Limb (tissue), 2 donors: ENCODE results near the gene SERPINA10.
"Not testable (repeated sequence)": the region's sequence is repeated elsewhere in the genome, so short reads cannot be mapped to it uniquely, and the experiment has no call there.

Source experiments
- DNase-seq, 2 donors: peaks; one replicate each; pipeline ENCODE4 v3.0.0-alpha.2; 2016; ENCODE audit errors: extremely low spot score in 2 of 2

The SERPINA10 gene

DNA sequence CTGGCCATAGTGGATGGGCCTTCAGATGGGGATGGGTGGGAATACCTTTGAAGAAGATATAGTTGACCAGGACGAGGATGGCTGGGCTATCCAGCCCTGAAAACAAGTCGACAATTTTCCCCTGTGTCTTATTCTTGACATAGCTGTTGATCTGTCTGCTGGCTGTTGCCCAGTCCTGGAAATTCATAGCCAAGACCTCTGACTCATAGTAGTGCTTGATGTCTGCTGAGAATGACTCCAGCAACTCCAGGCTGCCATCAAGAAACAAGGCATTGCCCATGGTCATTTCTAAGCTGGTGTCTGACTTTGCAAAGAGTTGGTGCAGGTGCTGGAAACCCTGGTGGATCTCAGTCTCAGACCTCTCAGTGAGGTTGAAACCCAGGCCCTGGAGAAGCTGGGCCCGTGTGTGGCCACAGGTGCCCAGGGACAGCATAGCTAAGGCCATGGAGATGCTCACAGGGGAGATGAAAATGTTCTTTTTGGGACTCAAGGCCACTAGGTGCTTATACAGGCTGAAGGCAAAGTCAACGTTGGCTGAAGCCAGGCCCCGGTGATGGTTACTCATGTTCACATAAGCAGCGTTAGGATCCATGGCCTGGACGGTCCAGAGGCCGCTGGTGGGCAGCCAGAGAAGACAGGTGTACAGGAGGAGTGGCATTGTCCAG, 21.1 kb upstream of the SERPINA10 start:
- DNase-seq, result no peak

GRCh38 chr14:94312481-94313246, 19.6 kb upstream of the SERPINA10 start:
- no peak for DNase-seq

- DNase-seq, result no peak
These were observed 17.2 kb upstream of the SERPINA10 start for GRCh38 chr14:94310248-94310647.

GRCh38 chr14:94309721-94310120, 16.7 kb upstream of the SERPINA10 start:
- DNase-seq, result no peak

- no peak for DNase-seq
These were observed 14.4 kb upstream of the SERPINA10 start for GRCh38 chr14:94307410-94307992.

- no peak for DNase-seq
These were observed 13.2 kb upstream of the SERPINA10 start for GRCh38 chr14:94306047-94306978.

- no peak for DNase-seq
These were observed 12.6 kb upstream of the SERPINA10 start for GRCh38 chr14:94305620-94306019.

GRCh38 chr14:94304243-94304642, 11.2 kb upstream of the SERPINA10 start:
- DNase-seq, result no peak

GRCh38 chr14:94303111-94303510, 10.0 kb upstream of the SERPINA10 start:
- DNase-seq, result no peak

- no peak for DNase-seq
These were observed 5.1 kb upstream of the SERPINA10 start for GRCh38 chr14:94298130-94298529.

DNA sequence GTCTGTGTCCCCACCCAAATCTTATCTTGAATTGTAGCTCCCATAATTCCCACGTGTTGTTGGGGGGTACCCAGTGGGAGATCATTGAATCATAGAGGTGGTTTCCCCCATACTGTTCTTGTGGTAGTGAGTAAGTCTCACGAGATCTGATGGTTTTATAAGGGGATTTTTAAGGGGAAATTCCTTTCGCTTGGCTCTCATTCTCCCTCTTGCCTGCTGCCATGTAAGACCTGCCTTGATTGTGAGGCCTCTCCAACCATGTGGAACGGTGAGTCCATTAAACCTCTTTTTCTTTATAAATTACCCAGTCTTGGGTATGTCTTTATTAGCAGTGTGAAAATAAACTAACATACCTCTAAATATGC, 3.1 kb upstream of the SERPINA10 start:
- DNase-seq, result not testable (repeated sequence)

DNA sequence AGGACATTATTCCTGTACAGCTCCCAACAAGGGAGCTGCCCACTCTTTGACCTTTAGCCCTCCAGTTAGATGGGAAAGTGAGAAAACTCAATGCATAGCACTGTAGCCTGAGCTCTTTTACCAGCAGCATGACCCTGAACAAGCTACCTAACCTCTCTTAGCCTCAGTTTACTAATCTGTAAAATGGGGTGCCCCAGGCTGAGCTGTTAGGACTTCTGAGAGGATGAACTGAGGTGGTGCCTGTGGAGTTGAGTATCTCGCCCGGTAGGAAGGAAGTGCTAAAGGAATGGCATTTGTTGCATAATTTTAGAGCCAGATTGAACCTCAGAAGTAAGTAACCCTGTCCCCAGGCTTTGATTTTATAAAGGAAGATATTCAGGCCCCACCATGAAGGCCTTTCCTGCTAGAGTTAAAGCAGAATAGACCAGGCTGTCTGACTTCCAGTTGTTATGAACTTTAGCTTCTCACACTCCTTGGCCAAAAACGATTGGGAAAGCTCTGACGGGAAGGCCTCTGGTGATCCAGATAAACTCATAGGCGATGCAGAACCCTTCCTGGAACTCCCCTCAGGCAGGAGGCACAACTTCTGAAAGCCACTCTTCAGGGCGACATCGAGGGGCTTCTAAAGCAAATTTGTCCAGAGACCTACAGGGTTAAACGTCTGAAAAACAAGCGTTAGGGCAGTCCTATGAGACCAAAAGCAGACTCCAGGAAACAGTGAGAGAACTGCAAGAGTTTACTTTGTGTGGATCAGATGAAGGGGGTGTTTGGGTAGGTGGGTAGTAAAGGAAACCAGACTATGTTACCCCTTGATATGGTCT, 2.5 kb upstream of the SERPINA10 start:
- DNase-seq, result no peak

DNA sequence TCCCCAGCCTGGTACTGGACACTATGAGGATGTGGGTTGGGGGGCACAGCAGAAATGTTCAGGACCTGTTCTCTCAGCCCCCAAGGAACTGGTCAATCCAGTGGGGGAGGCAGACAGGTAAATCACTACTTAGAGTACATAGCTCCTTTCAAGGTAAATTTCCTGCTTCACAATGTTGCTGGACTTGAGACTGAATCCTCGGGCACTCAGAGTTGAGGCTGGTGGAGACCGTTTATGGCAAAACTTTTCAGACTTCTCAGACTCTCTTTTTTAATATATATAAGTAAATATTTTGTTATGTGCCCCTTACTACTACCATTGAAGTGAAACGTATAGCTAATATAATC, 483 bp upstream of the SERPINA10 start:
- DNase-seq, result no peak

DNA sequence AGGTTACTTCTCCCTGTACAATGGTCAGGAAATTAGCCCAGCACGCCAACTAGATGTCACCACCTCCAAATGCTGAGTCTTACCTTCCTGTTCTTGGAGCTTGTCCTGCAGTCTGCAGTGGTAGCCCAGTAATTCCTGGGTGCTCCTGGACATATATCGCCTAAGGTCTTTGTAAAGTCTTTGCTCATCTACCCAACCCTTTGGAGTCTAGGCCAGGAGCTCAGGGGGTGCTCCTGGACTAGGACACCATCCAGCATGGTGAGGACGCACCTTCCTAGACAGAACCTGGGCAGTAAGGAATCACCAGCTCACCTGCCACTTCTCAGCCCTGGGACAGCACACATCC, 569 bp downstream of the SERPINA10 start:
- no peak for DNase-seq

- no peak for DNase-seq
These were observed 1.1 kb downstream of the SERPINA10 start for GRCh38 chr14:94291906-94292525.

GRCh38 chr14:94291159-94291905, 1.7 kb downstream of the SERPINA10 start:
- no peak for DNase-seq

GRCh38 chr14:94290197-94290596, 2.9 kb downstream of the SERPINA10 start:
- no peak for DNase-seq

DNA sequence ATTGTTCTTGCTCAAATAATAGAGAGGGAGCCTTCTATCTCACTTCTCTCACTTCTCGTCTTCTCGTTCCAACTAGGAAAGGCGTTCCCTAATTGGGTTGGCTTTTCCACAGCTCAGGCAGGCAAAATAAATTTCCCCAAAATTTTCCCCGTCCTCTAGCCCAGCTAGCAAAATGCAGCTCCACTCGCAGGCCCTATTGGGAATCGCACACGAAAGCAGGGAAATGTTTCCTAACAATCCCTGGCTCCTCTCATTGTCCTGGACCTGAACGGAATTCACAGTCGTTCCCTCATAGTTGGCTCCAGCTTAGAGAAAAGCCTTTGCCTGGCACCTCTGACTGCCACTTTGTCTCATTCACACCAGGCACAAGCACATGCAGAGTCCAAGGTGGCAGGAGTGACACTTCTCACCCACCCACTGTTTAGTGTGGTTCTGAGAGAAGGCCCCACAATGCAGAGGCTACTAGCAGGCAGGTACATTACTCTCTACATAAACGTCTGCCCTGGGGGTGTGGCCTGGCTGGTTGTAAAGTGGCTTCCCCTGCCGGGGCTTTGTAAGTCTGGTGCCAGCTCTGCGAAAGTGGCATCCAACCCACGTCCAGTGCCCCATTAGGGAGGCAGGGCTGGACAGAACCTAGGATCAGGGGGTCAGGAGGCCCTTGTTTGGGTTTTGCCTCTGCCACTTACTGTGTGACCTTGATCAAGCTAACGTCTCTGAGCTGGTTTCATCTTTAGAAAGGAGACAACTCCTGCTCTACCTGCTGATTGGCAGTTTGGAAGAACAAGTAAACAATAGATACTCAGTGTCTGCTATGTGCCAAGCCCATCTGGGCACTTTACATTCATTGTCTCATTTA, 4.2 kb downstream of the SERPINA10 start:
- no peak for DNase-seq

DNA sequence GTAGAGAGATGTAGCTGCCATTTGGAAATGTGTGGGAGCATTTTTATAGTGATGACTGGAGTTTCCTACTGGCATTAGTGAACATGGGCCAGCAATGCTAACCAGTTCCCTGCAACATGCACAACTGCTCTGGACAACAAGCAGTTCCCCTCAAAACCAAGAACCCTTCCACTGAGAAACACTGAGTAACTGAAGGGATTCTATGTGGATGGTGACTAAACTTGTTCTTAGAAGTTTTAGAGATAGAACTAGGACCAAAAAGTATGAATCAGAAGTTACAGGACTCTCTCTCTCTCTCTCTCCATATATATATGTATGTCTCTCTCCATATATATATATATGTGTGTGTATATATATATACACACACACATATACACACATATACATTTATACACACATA, 7.9 kb downstream of the SERPINA10 start:
- no peak for DNase-seq
